ENCODE measurements around the gene ZNF423.
"Not testable (repeated sequence)": the region's sequence is repeated elsewhere in the genome, so short reads cannot be mapped to it uniquely, and the experiment has no call there.

ZNF423 gene

DNA sequence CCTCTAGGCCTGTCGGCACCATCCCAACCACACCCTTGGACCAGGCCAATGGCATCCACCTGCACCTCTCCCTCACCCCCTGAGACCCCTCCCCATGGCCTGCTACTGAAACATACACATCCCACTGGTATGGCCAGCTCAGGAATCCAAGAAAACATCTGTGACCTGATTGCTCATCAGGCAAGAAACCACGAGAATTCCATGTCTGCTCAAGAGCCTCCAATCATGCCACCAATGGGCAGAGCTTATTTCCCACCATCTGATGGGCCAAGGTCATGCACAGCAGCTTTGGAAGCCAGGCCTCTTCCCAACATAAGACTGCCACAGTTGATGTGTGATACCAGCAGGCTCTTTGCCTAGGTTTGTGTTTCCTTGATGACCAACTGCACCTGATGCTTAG lies 292.2 kb downstream of the ZNF423 start:
- intact Hi-C loops (cut with DNase I; ENCODE audit: low total_unique reads): no loop called here
- Histone ChIP-seq H3K4me1 (peaks cover 0 to 12% (median 8%) of the 10 kb centered on the region in 4 donors), H3K27ac (no peak overlapping the region), H3K4me3 (no peak overlapping the region), H3K9me3 (no peaks in the 10 kb centered on the region), H3K27me3 (no peaks in the 10 kb centered on the region), H3K36me3 (no peaks in the 10 kb centered on the region)
- no peak for TF ChIP-seq CTCF (IDR thresholded peaks at IDR 0.05)
- no peak for DNase-seq

DNA sequence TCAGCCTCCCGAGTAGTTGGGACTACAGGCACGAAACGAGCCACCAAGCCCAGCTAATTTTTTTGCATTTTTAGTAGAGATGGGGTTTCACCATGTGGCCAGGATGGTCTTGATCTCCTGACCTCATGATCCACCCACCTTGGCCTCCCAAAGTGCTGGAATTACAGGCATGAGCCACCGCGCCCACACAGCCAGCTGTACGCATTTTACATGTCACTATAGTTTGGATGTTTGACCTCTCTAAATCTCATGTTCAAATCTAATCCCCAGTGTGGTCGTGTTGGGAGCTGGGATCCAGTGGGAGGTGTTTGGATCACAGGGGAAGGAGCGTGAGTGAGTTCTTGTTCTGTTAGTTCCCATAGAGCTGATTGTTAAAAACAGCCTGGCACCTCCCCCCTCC lies 293.0 kb downstream of the ZNF423 start:
- H3K36me3 ChIP-seq; intact Hi-C loops (cut with DNase I; ENCODE audit: low total_unique reads); H3K4me3 ChIP-seq; H3K27me3 ChIP-seq; DNase-seq; H3K27ac ChIP-seq; H3K9me3 ChIP-seq: not testable (repeated sequence)
- peaks cover 0 to 12% (median 8%) of the 10 kb centered on the region in 4 donors for H3K4me1 ChIP-seq

- TF ChIP-seq CTCF (IDR thresholded peaks at IDR 0.05): no peak
- DNase-seq: no peak
- H3K27me3 ChIP-seq: no peaks in the 10 kb centered on the region
- no peak overlapping the region for H3K27ac ChIP-seq
- H3K4me1 ChIP-seq: peaks cover 0 to 14% (median 8%) of the 10 kb centered on the region in 4 donors
- H3K36me3 ChIP-seq: no peaks in the 10 kb centered on the region
- intact Hi-C loops (cut with DNase I; ENCODE audit: low total_unique reads): no loop called here
- no peak overlapping the region for H3K4me3 ChIP-seq
- H3K9me3 ChIP-seq: no peaks in the 10 kb centered on the region
These were observed 293.7 kb downstream of the ZNF423 start for GRCh38 chr16:49562228-49562627.

DNA sequence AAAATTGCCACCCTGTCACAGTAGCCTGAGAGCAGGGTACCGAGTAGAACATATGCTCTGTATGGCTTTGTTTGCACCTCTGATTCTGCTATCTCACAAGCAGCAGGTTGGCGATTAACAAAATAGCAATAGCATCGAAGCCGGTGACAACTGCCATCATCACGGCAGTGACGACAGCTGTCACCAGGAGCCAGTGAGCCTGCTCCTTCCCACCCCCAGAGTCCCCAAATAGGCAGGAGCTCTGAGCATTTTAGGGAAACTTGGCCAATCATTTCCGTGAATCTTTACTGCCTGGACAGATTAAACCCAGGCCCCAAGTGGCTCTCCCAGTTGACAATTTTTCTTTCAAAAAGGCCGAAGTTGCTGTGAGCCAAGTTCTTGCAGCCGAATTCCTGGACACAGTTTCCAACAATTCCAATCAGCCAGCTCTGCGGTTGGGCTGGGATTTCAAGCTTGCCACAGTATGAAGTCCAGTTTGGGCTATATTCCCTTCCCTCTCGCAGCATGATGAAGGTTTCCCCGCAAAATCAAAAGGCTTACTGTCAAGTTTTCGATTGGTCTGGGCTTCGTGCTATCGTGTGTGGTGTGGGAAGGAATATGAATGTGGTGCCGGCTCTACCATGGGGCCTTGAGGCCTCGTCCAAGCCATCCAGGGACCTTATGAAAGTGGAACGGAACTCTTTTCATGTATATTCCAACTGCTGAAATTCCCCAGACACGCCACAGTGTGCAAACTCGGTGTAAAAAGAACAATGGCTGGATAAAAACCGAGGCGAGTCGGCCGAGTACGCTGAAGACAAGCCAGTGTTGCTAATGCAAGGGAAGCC lies 295.7 kb downstream of the ZNF423 start:
- no peak for TF ChIP-seq CTCF (IDR thresholded peaks at IDR 0.05)
- no peaks in the 10 kb centered on the region for H3K27me3 ChIP-seq
- H3K4me1 ChIP-seq: peaks cover 0 to 19% (median 8%) of the 10 kb centered on the region in 4 donors
- H3K36me3 ChIP-seq: no peaks in the 10 kb centered on the region
- intact Hi-C loops (cut with DNase I; ENCODE audit: low total_unique reads): no loop called here
- H3K9me3 ChIP-seq: no peaks in the 10 kb centered on the region
- H3K27ac ChIP-seq: peak overlapping the region in 1 of 2 donors; percentile 12
- peak in 1 of 2 donors; percentile 52 for DNase-seq
- peak overlapping the region in 1 of 2 donors; percentile 19 for H3K4me3 ChIP-seq

GRCh38 chr16:49559242-49559641 lies 296.7 kb downstream of the ZNF423 start:
- Histone ChIP-seq H3K4me3 (no peak overlapping the region), H3K9me3 (no peaks in the 10 kb centered on the region), H3K4me1 (peaks cover 0 to 19% (median 8%) of the 10 kb centered on the region in 4 donors), H3K36me3 (no peaks in the 10 kb centered on the region), H3K27me3 (no peaks in the 10 kb centered on the region), H3K27ac (no peak overlapping the region)
- intact Hi-C loops (cut with DNase I; ENCODE audit: low total_unique reads): no loop called here
- no peak for TF ChIP-seq CTCF (IDR thresholded peaks at IDR 0.05)
- no peak for DNase-seq

GRCh38 chr16:49558451-49558850 lies 297.5 kb downstream of the ZNF423 start:
- TF ChIP-seq CTCF (IDR thresholded peaks at IDR 0.05): no peak
- H3K4me1 ChIP-seq: peaks cover 0 to 19% (median 8%) of the 10 kb centered on the region in 4 donors
- DNase-seq: no peak
- H3K27me3 ChIP-seq: no peaks in the 10 kb centered on the region
- no peak overlapping the region for H3K27ac ChIP-seq
- H3K9me3 ChIP-seq: no peaks in the 10 kb centered on the region
- no peaks in the 10 kb centered on the region for H3K36me3 ChIP-seq
- no peak overlapping the region for H3K4me3 ChIP-seq
- intact Hi-C loops (cut with DNase I; ENCODE audit: low total_unique reads): no loop called here

Measured in tibial artery (tissue), 4 donors.